Parietal lobe (tissue), 1 donor: Measurements from ENCODE around the gene TMEM151B. TPM values are rescaled to one million over a fixed set of nuclear protein-coding genes. Genes with fewer than 3 reads are reported as not detected.

ENCODE experiments used
- total RNA-seq: library from RNA; depleted of rRNA; stranded (reverse); fragments of >200 nt; gene quantifications from one replicate; pipeline ENCODE4 v1.2.3, GENCODE V29; 2014

TMEM151B gene
- 63.2 TPM for total RNA-seq

GRCh38 chr6:44269921-44270525, at the start of gene TMEM151B:
TMEM151B (plus strand) TSS chr6:44270450; CDS start chr6:44270743, 293 bp downstream.

GRCh38 chr6:44223319-44224028, 46.8 kb upstream of the TMEM151B start, which contains the start of gene SLC29A1:
SLC29A1 (plus strand) TSS chr6:44223595; CDS start chr6:44227314, 3,719 bp downstream.

DNA sequence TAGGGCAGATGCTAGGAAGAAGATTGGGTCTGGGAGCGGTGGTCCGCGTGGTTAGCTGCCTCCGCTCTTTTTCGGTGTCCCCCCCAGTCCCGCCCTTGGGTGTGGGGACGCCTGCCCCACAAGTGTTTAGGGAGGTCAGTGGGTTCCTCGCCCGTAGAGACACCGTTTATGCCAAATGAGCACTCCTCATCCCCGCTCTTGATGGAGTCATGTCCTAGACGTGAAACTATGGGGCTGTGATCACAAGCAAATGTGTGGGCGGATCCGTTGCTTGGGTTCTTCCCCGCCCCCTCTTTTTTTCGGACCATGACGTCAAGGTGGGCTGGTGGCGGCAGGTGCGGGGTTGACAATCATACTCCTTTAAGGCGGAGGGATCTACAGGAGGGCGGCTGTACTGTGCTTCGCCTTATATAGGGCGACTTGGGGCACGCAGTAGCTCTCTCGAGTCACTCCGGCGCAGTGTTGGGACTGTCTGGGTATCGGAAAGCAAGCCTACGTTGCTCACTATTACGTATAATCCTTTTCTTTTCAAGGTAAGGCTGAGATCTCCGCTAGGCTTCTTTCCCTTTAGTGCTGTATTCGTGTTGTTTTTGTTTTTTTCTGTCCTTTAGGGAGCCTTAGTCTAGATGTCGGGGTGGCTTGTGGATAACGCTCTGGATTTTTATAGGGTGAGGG, 23.4 kb upstream of the TMEM151B start, which contains the start of gene HSP90AB1:
Gene HSP90AB1 (plus strand): TSS at position 439 of the 675 bp plus-strand sequence. CDS start 1,529 bp downstream, outside the sequence.

DNA sequence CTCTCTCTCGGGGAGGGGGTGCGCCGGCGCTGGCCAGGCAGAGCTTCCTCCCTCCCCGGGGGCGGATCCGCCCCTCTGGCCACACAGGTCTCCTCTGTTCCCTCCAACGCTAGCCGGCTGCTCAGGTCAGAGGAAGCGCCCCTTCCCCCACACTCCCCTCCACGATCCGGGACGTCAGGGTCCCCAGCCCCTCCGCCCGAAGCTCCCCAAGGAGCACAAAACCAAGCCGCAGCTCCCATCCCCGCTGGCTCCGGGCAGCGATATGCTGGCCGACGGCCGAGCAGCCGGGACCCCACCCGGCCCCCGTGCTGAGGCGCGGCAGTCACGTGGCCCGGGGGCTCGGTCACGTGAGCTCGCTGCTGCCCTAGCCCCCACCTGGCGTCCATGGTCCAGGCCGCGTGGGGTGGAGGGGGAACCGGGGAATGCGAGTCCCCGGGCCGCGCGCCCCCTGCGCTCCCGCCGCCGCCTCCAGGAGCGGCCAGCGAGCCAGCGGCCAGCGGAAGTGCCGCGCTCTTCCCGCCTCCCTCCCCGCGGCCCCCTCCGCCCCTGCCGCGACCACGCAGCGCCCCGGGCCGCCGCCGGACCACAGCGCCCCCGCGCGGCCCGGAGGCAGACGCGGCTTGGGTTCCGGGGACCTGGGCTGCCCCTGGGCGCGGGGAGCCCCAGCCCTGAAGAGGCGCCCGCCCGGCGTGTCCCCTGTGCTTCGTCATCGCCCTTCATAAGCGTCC, 13.1 kb upstream of the TMEM151B start, which contains the start of gene SLC35B2:
Gene SLC35B2 (minus strand): TSS at position 504 of the 728 bp plus-strand sequence. CDS start 118 bp downstream, at position 386.

GRCh38 chr6:44265007-44265721, 5.1 kb upstream of the TMEM151B start, which contains the start of gene NFKBIE:
NFKBIE (minus strand) TSS chr6:44265551; CDS start chr6:44265346, 205 bp downstream.

GRCh38 chr6:44312901-44313788, 42.9 kb downstream of the TMEM151B start, which contains the start of gene AARS2:
AARS2 (minus strand) TSS chr6:44313347; CDS start chr6:44313323, 24 bp downstream.

GRCh38 chr6:44342489-44342888, 72.2 kb downstream of the TMEM151B start, which contains the start of gene SPATS1:
SPATS1 (plus strand) TSS chr6:44342650; CDS start chr6:44343096, 446 bp downstream.

Other genes with a start within 250 kb of the TMEM151B start
- 30.7 TPM for gene MRPL14, start 143.0 kb upstream of the TMEM151B start, total RNA-seq
- 47.6 TPM for gene TMEM63B, start 142.9 kb upstream of the TMEM151B start, total RNA-seq
- gene CAPN11, start 111.6 kb upstream of the TMEM151B start, total RNA-seq = not detected
- gene MYMX, start 53.5 kb upstream of the TMEM151B start, total RNA-seq = not detected
- 10.0 TPM for gene SLC29A1, start 46.9 kb upstream of the TMEM151B start, total RNA-seq
- gene HSP90AB1, start 23.3 kb upstream of the TMEM151B start, total RNA-seq = 428 TPM
- gene SLC35B2, start 12.9 kb upstream of the TMEM151B start, total RNA-seq = 31.0 TPM
- gene NFKBIE, start 4.9 kb upstream of the TMEM151B start, total RNA-seq = 7.8 TPM
- 20.0 TPM for gene AARS2, start 42.9 kb downstream of the TMEM151B start, total RNA-seq
- not detected for gene SPATS1, start 72.2 kb downstream of the TMEM151B start, total RNA-seq
- 43.8 TPM for gene CDC5L, start 117.3 kb downstream of the TMEM151B start, total RNA-seq